CD4-positive, alpha-beta T cell treated with Interleukin-2 at 100 ng/mL for 4 hours (primary cell): ENCODE measurements around the gene LMOD1.
"Not testable (repeated sequence)": the region's sequence is repeated elsewhere in the genome, so short reads cannot be mapped to it uniquely, and the experiment has no call there.

Experiments used
- DNase-seq: peaks from one replicate; pipeline ENCODE4 v3.0.0-alpha.2; 2020; ENCODE audit warnings: low spot score

LMOD1 gene

GRCh38 chr1:201947697-201948008 is 1.3 kb upstream of the LMOD1 start:
- no peak for DNase-seq

GRCh38 chr1:201945863-201946223 is 505 bp downstream of the LMOD1 start:
- DNase-seq = no peak

- no peak for DNase-seq
Measured at GRCh38 chr1:201945157-201945556, 1.2 kb downstream of the LMOD1 start.

- no peak for DNase-seq
Measured at GRCh38 chr1:201944639-201945038, 1.7 kb downstream of the LMOD1 start.

- no peak for DNase-seq
Measured at GRCh38 chr1:201944002-201944401, 2.3 kb downstream of the LMOD1 start.

GRCh38 chr1:201942129-201942495 is 4.2 kb downstream of the LMOD1 start:
- no peak for DNase-seq

- DNase-seq = no peak
Measured at GRCh38 chr1:201941420-201942128, 4.8 kb downstream of the LMOD1 start.

GRCh38 chr1:201940316-201940715 is 6.0 kb downstream of the LMOD1 start:
- DNase-seq = not testable (repeated sequence)

GRCh38 chr1:201939574-201939973 is 6.8 kb downstream of the LMOD1 start:
- DNase-seq = no peak

- DNase-seq = no peak
Measured at GRCh38 chr1:201939148-201939547, 7.2 kb downstream of the LMOD1 start.

GRCh38 chr1:201938440-201939035 is 7.8 kb downstream of the LMOD1 start:
- no peak for DNase-seq

GRCh38 chr1:201937624-201938213 is 8.6 kb downstream of the LMOD1 start:
- no peak for DNase-seq

GRCh38 chr1:201933840-201934430 is 12.4 kb downstream of the LMOD1 start:
- DNase-seq = no peak

- no peak for DNase-seq
Measured at GRCh38 chr1:201930803-201931202, 15.5 kb downstream of the LMOD1 start.

- DNase-seq = no peak
Measured at GRCh38 chr1:201930137-201930536, 16.2 kb downstream of the LMOD1 start.

GRCh38 chr1:201928266-201928665 is 18.1 kb downstream of the LMOD1 start:
- no peak for DNase-seq

- no peak for DNase-seq
Measured at GRCh38 chr1:201925981-201926645, 20.2 kb downstream of the LMOD1 start.

GRCh38 chr1:201925301-201925567 is 21.1 kb downstream of the LMOD1 start:
- no peak for DNase-seq

- no peak for DNase-seq
Measured at GRCh38 chr1:201921952-201922558, 24.3 kb downstream of the LMOD1 start.

GRCh38 chr1:201918343-201918742 is 28.0 kb downstream of the LMOD1 start:
- DNase-seq = no peak

- DNase-seq = no peak
Measured at GRCh38 chr1:201917362-201918033, 28.9 kb downstream of the LMOD1 start.

- DNase-seq = no peak
Measured at GRCh38 chr1:201916649-201917249, 29.6 kb downstream of the LMOD1 start.
